Measurements from ENCODE around the gene TAS2R3. TPM values are rescaled to one million over a fixed set of nuclear protein-coding genes. Genes with fewer than 3 reads are reported as not detected.

Gene TAS2R3, protein sequence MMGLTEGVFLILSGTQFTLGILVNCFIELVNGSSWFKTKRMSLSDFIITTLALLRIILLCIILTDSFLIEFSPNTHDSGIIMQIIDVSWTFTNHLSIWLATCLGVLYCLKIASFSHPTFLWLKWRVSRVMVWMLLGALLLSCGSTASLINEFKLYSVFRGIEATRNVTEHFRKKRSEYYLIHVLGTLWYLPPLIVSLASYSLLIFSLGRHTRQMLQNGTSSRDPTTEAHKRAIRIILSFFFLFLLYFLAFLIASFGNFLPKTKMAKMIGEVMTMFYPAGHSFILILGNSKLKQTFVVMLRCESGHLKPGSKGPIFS
- 1 to 10 TPM in 3 of 5 donors, under 1 TPM in 2; 0.56 to 4.2 (median 2.8) TPM for total RNA-seq
- total RNA-seq (2013) = 3.3 TPM
- total RNA-seq = 0 to 2.5 (median 0.52) reads per million in 29 experiments

DNA sequence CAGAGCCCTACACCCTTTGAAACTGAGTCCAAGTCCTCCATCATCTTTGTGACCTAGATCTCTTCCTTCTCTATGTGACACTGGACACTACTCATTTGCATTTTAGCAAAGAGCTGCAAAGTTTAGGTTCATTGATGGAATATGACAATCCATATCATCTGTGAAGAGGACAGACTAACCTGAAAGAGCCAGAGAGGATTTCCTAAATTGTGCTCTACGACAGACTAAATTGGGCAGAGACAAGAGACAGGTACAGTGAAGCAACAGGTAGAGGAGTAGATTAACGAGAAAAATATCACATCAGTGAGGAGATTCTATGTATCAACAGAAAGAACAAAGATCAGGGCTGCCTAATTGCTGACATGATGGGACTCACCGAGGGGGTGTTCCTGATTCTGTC, at the start of gene TAS2R3:
TSS of gene TAS2R3 (plus strand) at position 301 of the 400 bp plus-strand sequence. CDS start at position 363, 62 bp downstream.
- no peak within 1 kb of the TSS for H3K4me3 ChIP-seq (ENCODE audit: control insufficient read depth in 1 of 2, extremely low read depth in 1 of 2, low read length in 1 of 2)
- no peaks in the 10 kb centered on the region for H3K27me3 ChIP-seq (replicated peaks in 1 of 2; ENCODE audit: control insufficient read depth in 2 of 2, extremely low read depth in 1 of 2, insufficient read depth in 2 of 2, low read length in 1 of 2)
- POLR2A ChIA-PET = no interaction called here
- Mint-ChIP-seq H3K4me1 (peaks cover 0 to 5% (median 3%) of the 10 kb centered on the region in 3 donors), H3K9me3 (no peaks in the 10 kb centered on the region), H3K4me3 (no peak within 1 kb of the TSS), H3K27ac (no peak within 1 kb of the TSS), H3K27me3 (no peaks in the 10 kb centered on the region), H3K36me3 (peaks cover 72% of the 10 kb centered on the region)
- H3K4me1 ChIP-seq (ENCODE audit: control insufficient read depth in 1 of 2, extremely low read depth in 1 of 2, insufficient read depth in 2 of 2, low read length in 2 of 2) = no peaks in the 10 kb centered on the region
- CTCF ChIA-PET = no interaction called here
- DNase-seq (no peak), ATAC-seq (replicated peaks in 1 of 4) (no peak)
- WGBS (ENCODE audit: insufficient coverage) = 93% methylated on average over 2 of the region's 3 CpGs
- H3K36me3 ChIP-seq (ENCODE audit: control insufficient read depth in 2 of 2, extremely low read depth in 1 of 2, insufficient read depth in 1 of 2, low read length in 1 of 2) = peaks cover 9 to 42% of the 10 kb centered on the region in 2 donors
- H3K27ac ChIP-seq (ENCODE audit: low read length) = no peak within 1 kb of the TSS
- H3K9me3 ChIP-seq = no peaks in the 10 kb centered on the region

DNA sequence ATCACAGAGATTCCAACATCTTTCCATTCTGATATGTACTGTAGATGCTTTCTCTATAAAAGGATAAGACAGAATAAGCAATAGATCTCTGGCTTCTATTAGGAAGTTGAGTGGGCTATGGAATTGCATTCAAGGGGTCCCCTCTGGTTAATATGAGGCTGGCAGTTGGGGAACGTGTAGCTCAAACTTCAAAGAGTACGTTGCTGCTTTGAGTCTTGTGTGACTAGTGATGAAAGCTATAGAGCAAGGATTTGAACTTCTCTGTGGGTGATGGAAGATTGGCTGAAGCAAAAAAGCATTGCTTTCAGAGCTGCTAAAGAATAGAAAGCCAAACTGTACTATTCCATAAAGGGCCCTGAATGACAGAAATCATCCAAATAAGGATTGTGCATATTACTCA, 49.3 kb upstream of the TAS2R3 start:
- DNase-seq = no peak
- no peaks in the 10 kb centered on the region for H3K9me3 ChIP-seq
- no peak overlapping the region for H3K27ac ChIP-seq (ENCODE audit: low read length)
- H3K4me1 Mint-ChIP-seq = peaks cover 0 to 2% (median 0%) of the 10 kb centered on the region in 3 donors
- H3K4me3 Mint-ChIP-seq = no peak overlapping the region
- H3K4me3 ChIP-seq (ENCODE audit: control insufficient read depth in 1 of 2, extremely low read depth in 1 of 2, low read length in 1 of 2) = no peak overlapping the region
- H3K9me3 Mint-ChIP-seq = no peaks in the 10 kb centered on the region
- H3K27me3 ChIP-seq (replicated peaks in 1 of 2; ENCODE audit: control insufficient read depth in 2 of 2, extremely low read depth in 1 of 2, insufficient read depth in 2 of 2, low read length in 1 of 2) = no peaks in the 10 kb centered on the region
- WGBS (ENCODE audit: insufficient coverage) = 83% methylated on average over 2 of the region's 2 CpGs
- H3K36me3 Mint-ChIP-seq = peaks cover 25% of the 10 kb centered on the region
- no peaks in the 10 kb centered on the region for H3K4me1 ChIP-seq (ENCODE audit: control insufficient read depth in 1 of 2, extremely low read depth in 1 of 2, insufficient read depth in 2 of 2, low read length in 2 of 2)
- no peaks in the 10 kb centered on the region for H3K27me3 Mint-ChIP-seq
- CTCF ChIA-PET = interaction anchor here (0.8 to 0.9 kb wide), 2 partner anchors 9 to 23 kb away, joined by 3 to 4 read pairs; partner anchors contain the start of gene SSBP1 (in 1 of the 2)
- H3K27ac Mint-ChIP-seq = no peak overlapping the region
- POLR2A ChIA-PET = no interaction called here
- no peaks in the 10 kb centered on the region for H3K36me3 ChIP-seq (ENCODE audit: control insufficient read depth in 2 of 2, extremely low read depth in 1 of 2, insufficient read depth in 1 of 2, low read length in 1 of 2)
- ATAC-seq (replicated peaks in 1 of 4) = no peak

DNA sequence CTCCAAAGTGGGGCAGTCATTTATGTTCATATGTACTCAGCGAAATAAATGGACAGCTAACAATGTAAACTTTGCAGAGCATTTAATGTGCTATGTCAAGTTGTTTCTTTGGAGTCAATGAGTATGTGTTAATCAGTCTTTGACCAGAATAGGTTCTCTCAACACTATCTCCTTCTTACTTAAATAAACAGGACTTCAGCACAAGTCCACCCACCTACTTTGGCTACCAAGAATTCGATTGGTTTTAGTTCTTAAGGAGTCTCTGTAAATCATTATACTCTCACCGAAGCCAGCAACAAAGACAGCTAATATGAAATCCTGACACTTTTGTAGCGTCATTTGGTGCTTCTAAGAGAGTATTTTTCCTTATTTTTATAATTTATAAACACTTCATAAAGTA, 48.9 kb upstream of the TAS2R3 start:
- CTCF ChIA-PET = interaction anchor here in 1 of 2 donors (0.8 kb wide), 1 partner anchor 9 kb away, joined by 3 read pairs; no protein-coding TSS in a partner anchor
- no peaks in the 10 kb centered on the region for H3K9me3 ChIP-seq
- POLR2A ChIA-PET = no interaction called here
- Mint-ChIP-seq H3K4me3 (no peak overlapping the region), H3K27ac (no peak overlapping the region), H3K4me1 (peaks cover 0 to 2% (median 0%) of the 10 kb centered on the region in 3 donors), H3K9me3 (no peaks in the 10 kb centered on the region), H3K27me3 (no peaks in the 10 kb centered on the region), H3K36me3 (peaks cover 25% of the 10 kb centered on the region)
- no peak for DNase-seq
- H3K27ac ChIP-seq (ENCODE audit: low read length) = no peak overlapping the region
- no peaks in the 10 kb centered on the region for H3K27me3 ChIP-seq (replicated peaks in 1 of 2; ENCODE audit: control insufficient read depth in 2 of 2, extremely low read depth in 1 of 2, insufficient read depth in 2 of 2, low read length in 1 of 2)
- ATAC-seq (replicated peaks in 1 of 4) = no peak
- WGBS (ENCODE audit: insufficient coverage) = no CpG with 5 or more reads among the region's 4 CpGs
- no peaks in the 10 kb centered on the region for H3K36me3 ChIP-seq (ENCODE audit: control insufficient read depth in 2 of 2, extremely low read depth in 1 of 2, insufficient read depth in 1 of 2, low read length in 1 of 2)
- no peaks in the 10 kb centered on the region for H3K4me1 ChIP-seq (ENCODE audit: control insufficient read depth in 1 of 2, extremely low read depth in 1 of 2, insufficient read depth in 2 of 2, low read length in 2 of 2)
- H3K4me3 ChIP-seq (ENCODE audit: control insufficient read depth in 1 of 2, extremely low read depth in 1 of 2, low read length in 1 of 2) = no peak overlapping the region

DNA sequence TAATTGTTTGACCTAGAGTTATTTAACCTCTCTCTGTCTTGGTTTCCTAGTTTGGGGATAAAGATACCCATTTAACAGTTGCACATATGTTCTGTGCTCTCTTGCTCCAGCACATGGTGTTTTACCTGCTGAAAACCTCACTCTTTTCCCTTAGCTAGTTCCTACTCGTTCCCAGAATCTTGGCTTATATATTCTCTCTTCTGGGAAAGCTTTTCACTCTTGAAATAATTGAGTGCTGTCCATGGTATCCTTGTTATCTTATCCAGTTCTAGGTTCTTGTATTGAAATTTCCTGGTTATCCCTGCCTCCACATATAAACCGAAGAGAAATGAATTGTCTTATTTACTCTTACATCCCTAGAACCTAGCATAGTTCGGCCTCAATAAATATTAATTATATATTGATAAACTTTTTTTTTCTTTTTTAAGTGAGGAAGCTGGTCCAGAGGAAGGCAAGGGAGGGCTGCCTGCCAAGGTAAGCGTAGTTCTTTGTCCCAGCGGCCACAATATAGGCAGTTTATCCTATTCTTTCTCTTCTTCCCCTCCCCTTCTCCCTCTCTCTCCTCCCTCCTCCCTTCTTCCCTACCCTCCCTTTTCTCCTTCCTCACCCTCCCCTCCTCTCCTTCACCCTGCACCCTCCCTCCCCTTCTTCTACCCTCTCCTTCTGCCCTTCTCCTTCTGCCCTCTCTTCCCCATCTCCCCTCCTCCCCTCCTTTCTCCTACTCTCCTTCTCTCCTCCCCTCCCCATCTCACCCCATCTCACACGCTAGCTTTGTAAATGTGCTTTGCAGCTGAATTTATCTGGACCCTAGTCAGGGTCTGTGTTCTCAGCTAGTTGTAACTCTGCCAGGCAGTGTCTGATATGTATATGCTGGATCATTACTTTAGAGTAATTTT, 47.9 kb upstream of the TAS2R3 start:
- CTCF ChIA-PET = interaction anchor here in 1 of 2 donors (0.5 to 1.3 kb wide), 3 partner anchors 10 to 646 kb away, joined by 3 read pairs; no protein-coding TSS in a partner anchor
- no peak for DNase-seq
- no peak overlapping the region for H3K4me3 ChIP-seq (ENCODE audit: control insufficient read depth in 1 of 2, extremely low read depth in 1 of 2, low read length in 1 of 2)
- H3K36me3 Mint-ChIP-seq = peaks cover 18% of the 10 kb centered on the region
- peaks cover 0 to 4% of the 10 kb centered on the region in 2 donors for H3K36me3 ChIP-seq (ENCODE audit: control insufficient read depth in 2 of 2, extremely low read depth in 1 of 2, insufficient read depth in 1 of 2, low read length in 1 of 2)
- no peaks in the 10 kb centered on the region for H3K27me3 ChIP-seq (replicated peaks in 1 of 2; ENCODE audit: control insufficient read depth in 2 of 2, extremely low read depth in 1 of 2, insufficient read depth in 2 of 2, low read length in 1 of 2)
- H3K4me3 Mint-ChIP-seq = no peak overlapping the region
- H3K4me1 Mint-ChIP-seq = peaks cover 0 to 2% (median 0%) of the 10 kb centered on the region in 3 donors
- H3K27ac ChIP-seq (ENCODE audit: low read length) = no peak overlapping the region
- no peaks in the 10 kb centered on the region for H3K9me3 ChIP-seq
- no peaks in the 10 kb centered on the region for H3K9me3 Mint-ChIP-seq
- POLR2A ChIA-PET = interaction anchor here in 1 of 2 donors (0.6 kb wide), 1 partner anchor 733 kb away, joined by 3 read pairs; no protein-coding TSS in a partner anchor
- no peak overlapping the region for H3K27ac Mint-ChIP-seq
- no peaks in the 10 kb centered on the region for H3K27me3 Mint-ChIP-seq
- no peak for ATAC-seq (replicated peaks in 1 of 4)
- WGBS (ENCODE audit: insufficient coverage) = no CpG with 5 or more reads among the region's 6 CpGs
- no peaks in the 10 kb centered on the region for H3K4me1 ChIP-seq (ENCODE audit: control insufficient read depth in 1 of 2, extremely low read depth in 1 of 2, insufficient read depth in 2 of 2, low read length in 2 of 2)

DNA sequence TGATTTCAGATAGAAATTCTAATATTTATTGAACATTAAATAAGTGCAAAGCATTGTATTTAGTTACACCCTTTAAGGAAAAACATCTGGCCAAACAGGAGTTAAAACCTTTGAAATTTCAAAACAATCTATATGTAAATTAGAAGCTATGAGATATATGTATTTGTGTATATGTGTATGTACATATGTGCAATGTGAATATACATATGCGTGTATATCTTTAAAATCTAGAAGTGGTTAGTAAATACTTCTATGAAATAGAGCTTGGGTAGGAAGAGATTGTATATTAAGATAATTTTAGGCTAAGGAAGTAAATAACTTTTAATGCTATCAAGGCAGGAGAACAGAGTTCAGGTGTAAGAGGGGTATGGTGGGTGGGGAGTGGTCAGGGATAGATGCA, 46.4 kb upstream of the TAS2R3 start:
- Mint-ChIP-seq H3K9me3 (no peaks in the 10 kb centered on the region), H3K27me3 (no peaks in the 10 kb centered on the region), H3K36me3 (peaks cover 18% of the 10 kb centered on the region), H3K4me3 (no peak overlapping the region), H3K4me1 (no peaks in the 10 kb centered on the region), H3K27ac (no peak overlapping the region)
- no peak overlapping the region for H3K27ac ChIP-seq (ENCODE audit: low read length)
- H3K36me3 ChIP-seq (ENCODE audit: control insufficient read depth in 2 of 2, extremely low read depth in 1 of 2, insufficient read depth in 1 of 2, low read length in 1 of 2) = peaks cover 0 to 4% of the 10 kb centered on the region in 2 donors
- no peak overlapping the region for H3K4me3 ChIP-seq (ENCODE audit: control insufficient read depth in 1 of 2, extremely low read depth in 1 of 2, low read length in 1 of 2)
- DNase-seq (no peak), ATAC-seq (replicated peaks in 1 of 4) (no peak)
- ChIA-PET POLR2A (no interaction called here), CTCF (interaction anchor here in 1 of 2 donors (0.6 to 1.3 kb wide), 2 partner anchors 63 to 1258 kb away, joined by 3 to 4 read pairs; no protein-coding TSS in a partner anchor)
- H3K9me3 ChIP-seq = no peaks in the 10 kb centered on the region
- H3K27me3 ChIP-seq (replicated peaks in 1 of 2; ENCODE audit: control insufficient read depth in 2 of 2, extremely low read depth in 1 of 2, insufficient read depth in 2 of 2, low read length in 1 of 2) = no peaks in the 10 kb centered on the region
- no CpG with 5 or more reads among the region's 1 CpG for WGBS (ENCODE audit: insufficient coverage)
- no peaks in the 10 kb centered on the region for H3K4me1 ChIP-seq (ENCODE audit: control insufficient read depth in 1 of 2, extremely low read depth in 1 of 2, insufficient read depth in 2 of 2, low read length in 2 of 2)

DNA sequence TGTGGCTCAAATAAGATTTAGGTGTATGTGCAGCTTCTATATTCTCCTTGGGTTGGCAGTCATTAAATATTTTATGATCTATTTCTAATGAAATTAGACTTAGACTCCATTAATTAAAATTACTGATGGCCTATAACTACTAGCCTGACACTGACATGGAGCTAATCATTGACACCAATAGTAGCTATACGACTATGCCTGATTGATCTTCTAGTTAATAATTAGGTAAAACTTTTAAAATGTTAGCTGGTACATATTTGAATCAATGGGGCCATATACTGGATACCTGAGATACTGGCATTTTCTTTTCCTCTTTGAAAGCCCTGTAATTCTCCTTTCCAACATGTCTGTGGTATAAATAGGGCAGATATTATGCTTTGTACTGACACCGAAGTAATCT, 41.4 kb upstream of the TAS2R3 start:
- no peaks in the 10 kb centered on the region for H3K4me1 Mint-ChIP-seq
- H3K4me1 ChIP-seq (ENCODE audit: control insufficient read depth in 1 of 2, extremely low read depth in 1 of 2, insufficient read depth in 2 of 2, low read length in 2 of 2) = no peaks in the 10 kb centered on the region
- ATAC-seq (replicated peaks in 1 of 4) = no peak
- H3K36me3 Mint-ChIP-seq = peaks cover 26% of the 10 kb centered on the region
- H3K27me3 ChIP-seq (replicated peaks in 1 of 2; ENCODE audit: control insufficient read depth in 2 of 2, extremely low read depth in 1 of 2, insufficient read depth in 2 of 2, low read length in 1 of 2) = no peaks in the 10 kb centered on the region
- H3K4me3 Mint-ChIP-seq = no peak overlapping the region
- WGBS (ENCODE audit: insufficient coverage) = no CpG with 5 or more reads among the region's 2 CpGs
- no peak for DNase-seq
- no peaks in the 10 kb centered on the region for H3K27me3 Mint-ChIP-seq
- no peak overlapping the region for H3K4me3 ChIP-seq (ENCODE audit: control insufficient read depth in 1 of 2, extremely low read depth in 1 of 2, low read length in 1 of 2)
- H3K27ac Mint-ChIP-seq = no peak overlapping the region
- ChIA-PET POLR2A (interaction anchor here in 1 of 2 donors (0.6 kb wide), 1 partner anchor 44 kb away, joined by 3 read pairs; no protein-coding TSS in a partner anchor), CTCF (no interaction called here)
- H3K9me3 Mint-ChIP-seq = no peaks in the 10 kb centered on the region
- no peaks in the 10 kb centered on the region for H3K9me3 ChIP-seq
- peaks cover 0 to 4% of the 10 kb centered on the region in 2 donors for H3K36me3 ChIP-seq (ENCODE audit: control insufficient read depth in 2 of 2, extremely low read depth in 1 of 2, insufficient read depth in 1 of 2, low read length in 1 of 2)
- no peak overlapping the region for H3K27ac ChIP-seq (ENCODE audit: low read length)

All from T-cell (primary cell).